Measurements from ENCODE around the gene PKNOX2. TPM values are rescaled to one million over a fixed set of nuclear protein-coding genes. Genes with fewer than 3 reads are reported as not detected.

PKNOX2 gene
- total and polyA plus RNA-seq, 9 of the 15 experiments (the other 6 are each of a cell fraction or from before 2014, with no cell fraction given): not detected

DNA sequence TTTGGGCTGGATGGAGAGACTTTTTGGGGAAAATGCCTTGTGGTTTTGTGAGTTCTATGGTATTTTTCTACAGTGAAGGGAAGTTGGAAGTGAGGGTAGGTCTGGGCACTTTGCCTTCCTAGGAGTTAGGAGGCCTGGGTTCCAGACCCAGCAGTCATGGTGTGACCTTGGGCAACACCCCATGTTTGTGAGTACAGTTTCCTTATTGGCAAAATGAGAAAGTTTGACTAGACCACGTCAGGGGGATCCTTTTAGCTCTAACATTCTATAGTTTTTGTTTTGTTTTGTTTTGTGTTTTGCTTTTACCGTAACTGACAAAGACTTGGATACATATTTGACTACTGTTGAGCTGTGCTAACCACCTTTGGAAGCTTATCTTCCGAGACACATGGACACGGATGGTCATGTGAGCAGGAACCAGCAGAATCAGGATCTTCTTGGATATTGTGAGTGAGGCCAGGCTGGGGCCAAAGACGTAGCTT lies 109.0 kb downstream of the PKNOX2 start (continued):
- TF ChIP-seq ZBTB1 (CRISPR knock-in tag; IDR thresholded peaks at IDR 0.05; ENCODE audit: borderline replicate concordance, low read depth) (no peak), L3MBTL2 (IDR thresholded peaks at IDR 0.05) (peak; percentile 65), SPI1 (IDR thresholded peaks at IDR 0.05; ENCODE audit: borderline replicate concordance, low read depth, low read length) (no peak), MED1 (CRISPR knock-in tag; IDR thresholded peaks at IDR 0.05; ENCODE audit: borderline replicate concordance) (no peak), ZNF778 (CRISPR knock-in tag; IDR thresholded peaks at IDR 0.05) (no peak), MAFG (tag; conservative IDR thresholded peaks at IDR 0.05) (0 out of 2 replicates have a peak, but pooled peaks have one; percentile 9), CBFA2T3 (IDR thresholded peaks at IDR 0.05) (peak; percentile 72), ZBTB17 (CRISPR knock-in tag; IDR thresholded peaks at IDR 0.05) (peak; percentile 75), TCFL5 (CRISPR knock-in tag; conservative IDR thresholded peaks at IDR 0.05) (0 out of 2 replicates have a peak, but pooled peaks have one; percentile 50), POU5F1 (IDR thresholded peaks at IDR 0.05; ENCODE audit: borderline replicate concordance, low read depth, low read length, partially characterized antibody) (no peak), POLR3A (IDR thresholded peaks at IDR 0.05; ENCODE audit: borderline replicate concordance, extremely low read depth, insufficient read depth, insufficient read length) (no peak), TBP (optimal IDR thresholded peaks at IDR 0.05; ENCODE audit: low read depth, low read length) (no peak), HSF4 (CRISPR knock-in tag; IDR thresholded peaks at IDR 0.05; ENCODE audit: borderline replicate concordance) (peak; percentile 81; the same call in 1 of the 2 replicates), RAD51 (IDR thresholded peaks at IDR 0.05; ENCODE audit: borderline replicate concordance, low read depth) (peak; percentile 56; the same call in 1 of the 2 replicates), SAP30 (IDR thresholded peaks at IDR 0.05; ENCODE audit: borderline replicate concordance, insufficient read depth, low read depth, low read length, poor library complexity, severe bottlenecking) (no peak), FOXK1 (CRISPR knock-in tag; IDR thresholded peaks at IDR 0.05; ENCODE audit: borderline replicate concordance) (no peak), ZKSCAN3 (CRISPR knock-in tag; IDR thresholded peaks at IDR 0.05) (0 out of 2 replicates have a peak, but pooled peaks have one; percentile 10), KLF6 (CRISPR knock-in tag; IDR thresholded peaks at IDR 0.05; ENCODE audit: borderline replicate concordance) (peak; percentile 71; the same call in 1 of the 2 replicates), HDAC8 (tag; IDR thresholded peaks at IDR 0.05) (peak; percentile 31; the same call in 1 of the 2 replicates), ZNF133 (CRISPR knock-in tag; IDR thresholded peaks at IDR 0.05) (0 out of 2 replicates have a peak, but pooled peaks have one; percentile 50), ZNF785 (CRISPR knock-in tag; IDR thresholded peaks at IDR 0.05) (no peak), ZNF644 (tag; IDR thresholded peaks at IDR 0.05; ENCODE audit: low read depth) (peak; percentile 72; the same call in 1 of the 2 replicates)
- TF ChIP-seq, protein P1, sequence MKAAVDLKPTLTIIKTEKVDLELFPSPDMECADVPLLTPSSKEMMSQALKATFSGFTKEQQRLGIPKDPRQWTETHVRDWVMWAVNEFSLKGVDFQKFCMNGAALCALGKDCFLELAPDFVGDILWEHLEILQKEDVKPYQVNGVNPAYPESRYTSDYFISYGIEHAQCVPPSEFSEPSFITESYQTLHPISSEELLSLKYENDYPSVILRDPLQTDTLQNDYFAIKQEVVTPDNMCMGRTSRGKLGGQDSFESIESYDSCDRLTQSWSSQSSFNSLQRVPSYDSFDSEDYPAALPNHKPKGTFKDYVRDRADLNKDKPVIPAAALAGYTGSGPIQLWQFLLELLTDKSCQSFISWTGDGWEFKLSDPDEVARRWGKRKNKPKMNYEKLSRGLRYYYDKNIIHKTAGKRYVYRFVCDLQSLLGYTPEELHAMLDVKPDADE (conservative IDR thresholded peaks at IDR 0.05; ENCODE audit: control insufficient read depth, low read depth, low read length): no peak
- TF ChIP-seq, protein P2, sequence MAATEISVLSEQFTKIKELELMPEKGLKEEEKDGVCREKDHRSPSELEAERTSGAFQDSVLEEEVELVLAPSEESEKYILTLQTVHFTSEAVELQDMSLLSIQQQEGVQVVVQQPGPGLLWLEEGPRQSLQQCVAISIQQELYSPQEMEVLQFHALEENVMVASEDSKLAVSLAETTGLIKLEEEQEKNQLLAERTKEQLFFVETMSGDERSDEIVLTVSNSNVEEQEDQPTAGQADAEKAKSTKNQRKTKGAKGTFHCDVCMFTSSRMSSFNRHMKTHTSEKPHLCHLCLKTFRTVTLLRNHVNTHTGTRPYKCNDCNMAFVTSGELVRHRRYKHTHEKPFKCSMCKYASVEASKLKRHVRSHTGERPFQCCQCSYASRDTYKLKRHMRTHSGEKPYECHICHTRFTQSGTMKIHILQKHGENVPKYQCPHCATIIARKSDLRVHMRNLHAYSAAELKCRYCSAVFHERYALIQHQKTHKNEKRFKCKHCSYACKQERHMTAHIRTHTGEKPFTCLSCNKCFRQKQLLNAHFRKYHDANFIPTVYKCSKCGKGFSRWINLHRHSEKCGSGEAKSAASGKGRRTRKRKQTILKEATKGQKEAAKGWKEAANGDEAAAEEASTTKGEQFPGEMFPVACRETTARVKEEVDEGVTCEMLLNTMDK (IDR thresholded peaks at IDR 0.05; ENCODE audit: borderline replicate concordance, insufficient read depth, low read depth, low read length, poor library complexity, severe bottlenecking): no peak
- TF ChIP-seq, protein P3, sequence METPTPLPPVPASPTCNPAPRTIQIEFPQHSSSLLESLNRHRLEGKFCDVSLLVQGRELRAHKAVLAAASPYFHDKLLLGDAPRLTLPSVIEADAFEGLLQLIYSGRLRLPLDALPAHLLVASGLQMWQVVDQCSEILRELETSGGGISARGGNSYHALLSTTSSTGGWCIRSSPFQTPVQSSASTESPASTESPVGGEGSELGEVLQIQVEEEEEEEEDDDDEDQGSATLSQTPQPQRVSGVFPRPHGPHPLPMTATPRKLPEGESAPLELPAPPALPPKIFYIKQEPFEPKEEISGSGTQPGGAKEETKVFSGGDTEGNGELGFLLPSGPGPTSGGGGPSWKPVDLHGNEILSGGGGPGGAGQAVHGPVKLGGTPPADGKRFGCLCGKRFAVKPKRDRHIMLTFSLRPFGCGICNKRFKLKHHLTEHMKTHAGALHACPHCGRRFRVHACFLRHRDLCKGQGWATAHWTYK (CRISPR knock-in tag; IDR thresholded peaks at IDR 0.05): peak; percentile 78
